Calu3 (cell line): ENCODE data around the gene PPP2R3C. TPM values are rescaled to one million over a fixed set of nuclear protein-coding genes. Genes with fewer than 3 reads are reported as not detected.

Experiments
- BruUV-seq: library from RNA; stranded (reverse); fragments of 400-500 nt; replicated peaks from 2 replicates; lab custom pipeline; 2021; lab: Mats Ljungman, UMichigan
- CTCF ChIA-PET: fragments of 300-600 bp; sonication (Branson Sonifier 250); formaldehyde crosslinking; loops from one replicate; lab custom pipeline; 2022; ENCODE audit warnings: antibody characterized with exemption; lab: Charles Lee
- DNase-seq: peaks from one replicate; pipeline ENCODE4 v3.0.0; 2022
- H3K27ac Mint-ChIP-seq: one replicate; pipeline ENCODE4 v1.8.0; 2022; ENCODE audit warnings: mixed read lengths; ENCODE audit not compliant: unreplicated experiment
- H3K27me3 Mint-ChIP-seq: one replicate; pipeline ENCODE4 v1.8.0; 2022; ENCODE audit warnings: mixed read lengths; ENCODE audit not compliant: unreplicated experiment
- H3K36me3 Mint-ChIP-seq: one replicate; pipeline ENCODE4 v1.8.0; 2022; ENCODE audit warnings: mild to moderate bottlenecking, moderate library complexity, mixed read lengths; ENCODE audit not compliant: insufficient read depth, unreplicated experiment
- H3K4me1 Mint-ChIP-seq: one replicate; pipeline ENCODE4 v1.8.0; 2022; ENCODE audit warnings: mild to moderate bottlenecking, low read depth, mixed read lengths; ENCODE audit not compliant: unreplicated experiment
- H3K4me3 Mint-ChIP-seq: one replicate; pipeline ENCODE4 v1.8.0; 2022; ENCODE audit warnings: mild to moderate bottlenecking, low read depth, moderate library complexity, mixed read lengths; ENCODE audit not compliant: unreplicated experiment
- H3K9me3 Mint-ChIP-seq: one replicate; pipeline ENCODE4 v1.8.0; 2022; ENCODE audit warnings: low read depth, mixed read lengths; ENCODE audit not compliant: unreplicated experiment
- intact Hi-C: fragments of 100-400 bp; cut with micrococcal nuclease; formaldehyde crosslinking; loops from one replicate; pipeline ENCODE4 v1.10.0; 2022; ENCODE audit not compliant: unreplicated experiment
- total RNA-seq: library from RNA; stranded (reverse); gene quantifications from 2 replicates; pipeline ENCODE4 v1.2.3, GENCODE V29; 2022
- TF ChIP-seq, protein P1 (sequence below): fragments of 200-600 bp; IDR thresholded peaks from one replicate; pipeline ENCODE4 v1.8.0; 2022; ENCODE audit warnings: antibody characterized with exemption; ENCODE audit not compliant: unreplicated experiment

Gene PPP2R3C
- total RNA-seq, 1 experiment from 2014 or later = 11.3 TPM

DNA sequence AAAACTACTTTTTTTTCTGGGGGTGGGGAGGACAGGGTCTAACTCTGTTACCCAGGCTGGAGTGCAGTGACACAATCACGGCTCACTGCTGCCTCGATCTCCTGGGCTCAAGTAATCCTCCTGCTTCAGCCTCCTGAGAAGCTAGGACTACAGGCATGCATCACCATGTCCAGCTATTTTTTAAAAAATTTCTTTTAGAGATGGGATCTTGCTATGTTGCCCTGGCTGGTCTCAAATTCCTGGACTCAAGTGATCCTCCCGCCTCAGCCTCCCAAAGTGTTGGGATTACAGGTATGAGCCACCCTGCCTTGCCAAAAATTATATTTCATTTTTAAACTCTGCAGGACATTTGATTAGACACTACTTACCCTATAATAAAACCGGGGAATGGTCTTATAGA is 5.5 kb downstream of the PPP2R3C start:
- Mint-ChIP-seq H3K27me3 (no peaks in the 10 kb centered on the region), H3K27ac (no peak overlapping the region), H3K4me1 (no peaks in the 10 kb centered on the region), H3K9me3 (no peaks in the 10 kb centered on the region), H3K36me3 (peaks cover 26% of the 10 kb centered on the region), H3K4me3 (no peak overlapping the region)
- DNase-seq = no peak
- TF ChIP-seq, protein P1, sequence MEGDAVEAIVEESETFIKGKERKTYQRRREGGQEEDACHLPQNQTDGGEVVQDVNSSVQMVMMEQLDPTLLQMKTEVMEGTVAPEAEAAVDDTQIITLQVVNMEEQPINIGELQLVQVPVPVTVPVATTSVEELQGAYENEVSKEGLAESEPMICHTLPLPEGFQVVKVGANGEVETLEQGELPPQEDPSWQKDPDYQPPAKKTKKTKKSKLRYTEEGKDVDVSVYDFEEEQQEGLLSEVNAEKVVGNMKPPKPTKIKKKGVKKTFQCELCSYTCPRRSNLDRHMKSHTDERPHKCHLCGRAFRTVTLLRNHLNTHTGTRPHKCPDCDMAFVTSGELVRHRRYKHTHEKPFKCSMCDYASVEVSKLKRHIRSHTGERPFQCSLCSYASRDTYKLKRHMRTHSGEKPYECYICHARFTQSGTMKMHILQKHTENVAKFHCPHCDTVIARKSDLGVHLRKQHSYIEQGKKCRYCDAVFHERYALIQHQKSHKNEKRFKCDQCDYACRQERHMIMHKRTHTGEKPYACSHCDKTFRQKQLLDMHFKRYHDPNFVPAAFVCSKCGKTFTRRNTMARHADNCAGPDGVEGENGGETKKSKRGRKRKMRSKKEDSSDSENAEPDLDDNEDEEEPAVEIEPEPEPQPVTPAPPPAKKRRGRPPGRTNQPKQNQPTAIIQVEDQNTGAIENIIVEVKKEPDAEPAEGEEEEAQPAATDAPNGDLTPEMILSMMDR = no peak
- intact Hi-C loops = no loop called here
- CTCF ChIA-PET = no interaction called here
- no TSS peak for BruUV-seq

- intact Hi-C loops = no loop called here
- no peak overlapping the region for H3K4me3 Mint-ChIP-seq
- H3K36me3 Mint-ChIP-seq = peaks cover 24% of the 10 kb centered on the region
- BruUV-seq = no TSS peak
- H3K27me3 Mint-ChIP-seq = no peaks in the 10 kb centered on the region
- no peaks in the 10 kb centered on the region for H3K4me1 Mint-ChIP-seq
- TF ChIP-seq, protein P1 = no peak
- H3K27ac Mint-ChIP-seq = no peak overlapping the region
- DNase-seq = no peak
- CTCF ChIA-PET = interaction anchor here (0.7 kb wide), 1 partner anchor 570 kb away, joined by 3 read pairs; no protein-coding TSS in a partner anchor
- no peaks in the 10 kb centered on the region for H3K9me3 Mint-ChIP-seq
Measured at GRCh38 chr14:35114036-35114435, 7.8 kb downstream of the PPP2R3C start.

GRCh38 chr14:35113308-35113950 is 8.4 kb downstream of the PPP2R3C start:
- BruUV-seq = no TSS peak
- H3K4me1 Mint-ChIP-seq = no peaks in the 10 kb centered on the region
- no peaks in the 10 kb centered on the region for H3K27me3 Mint-ChIP-seq
- intact Hi-C loops = no loop called here
- TF ChIP-seq, protein P1 = no peak
- no peak overlapping the region for H3K4me3 Mint-ChIP-seq
- CTCF ChIA-PET = no interaction called here
- no peaks in the 10 kb centered on the region for H3K9me3 Mint-ChIP-seq
- H3K36me3 Mint-ChIP-seq = peaks cover 24% of the 10 kb centered on the region
- no peak for DNase-seq
- no peak overlapping the region for H3K27ac Mint-ChIP-seq

- CTCF ChIA-PET = no interaction called here
- no peak overlapping the region for H3K27ac Mint-ChIP-seq
- DNase-seq = no peak
- TF ChIP-seq, protein P1 = no peak
- intact Hi-C loops = no loop called here
- no TSS peak for BruUV-seq
- H3K9me3 Mint-ChIP-seq = no peaks in the 10 kb centered on the region
- no peak overlapping the region for H3K4me3 Mint-ChIP-seq
- peaks cover 22% of the 10 kb centered on the region for H3K36me3 Mint-ChIP-seq
- H3K4me1 Mint-ChIP-seq = no peaks in the 10 kb centered on the region
- no peaks in the 10 kb centered on the region for H3K27me3 Mint-ChIP-seq
Measured at GRCh38 chr14:35112641-35113040, 9.1 kb downstream of the PPP2R3C start.
